ENCODE results near the gene MCOLN1. TPM values are rescaled to one million over a fixed set of nuclear protein-coding genes. Genes with fewer than 3 reads are reported as not detected.

The MCOLN1 gene
- total and polyA plus RNA-seq, 9 of the 15 experiments (the other 6 are each of a cell fraction or from before 2014, with no cell fraction given), result 0.25 to 15.4 (median 7.1) TPM

- peak overlapping the region; percentile 79; the same call in 2 of the 3 replicates for H3K27ac ChIP-seq (ENCODE audit: extremely low read depth, low read depth, low read length)
- peaks cover 18 to 52% of the 10 kb centered on the region in 2 experiments; a peak in 4 of 5 replicates for H3K4me1 ChIP-seq (replicated peaks in 1 of 2; ENCODE audit: control insufficient read depth in 2 of 2, insufficient read depth in 2 of 2, low read length in 2 of 2)
- H3K79me2 ChIP-seq (ENCODE audit: control insufficient read depth, insufficient read depth, low read length), result no peaks in the 10 kb centered on the region
- in situ Hi-C loops (cut with MboI) (no loop called here), intact Hi-C loops (cut with micrococcal nuclease) (no loop called here)
- DNase-seq (ENCODE audit: extremely low read depth in 1 of 4, low spot score in 3 of 4), result no peak
- peak overlapping the region; percentile 51; the same call in 1 of the 2 replicates for H3K4me3 ChIP-seq
- H4K20me1 ChIP-seq (replicated peaks; ENCODE audit: control insufficient read depth, insufficient read depth, low read length), result no peaks in the 10 kb centered on the region
- ATAC-seq, result no peak
- BruUV-seq (replicated peaks), result no TSS peak
- no peaks in the 10 kb centered on the region for H3K27me3 ChIP-seq (ENCODE audit: control insufficient read depth in 2 of 2, insufficient read depth in 2 of 2, low read length in 2 of 2)
- 53% methylated on average over 15 of the region's 19 CpGs for WGBS (ENCODE audit: insufficient coverage, low coverage, missing lambda C conversion rate)
- no peaks in the 10 kb centered on the region for H3K9me1 ChIP-seq (ENCODE audit: control insufficient read depth, insufficient read depth, low read length)
- ChIA-PET CTCF (ENCODE audit: low intra/inter-chr PET ratio) (no interaction called here), POLR2A (interaction anchor here (1.6 kb wide), 1 partner anchor 8 kb away, joined by 4 read pairs; a partner anchor contains a TSS)
- FAIRE-seq, result no peak
- peak overlapping the region; percentile 90 for H3K4me2 ChIP-seq (ENCODE audit: insufficient read depth, low read length)
- H3K36me3 ChIP-seq (ENCODE audit: control insufficient read depth, insufficient read depth, low read length), result no peaks in the 10 kb centered on the region
- H3K9ac ChIP-seq (ENCODE audit: insufficient read depth in 1 of 2, low read depth in 2 of 2, low read length in 2 of 2), result peak overlapping the region; percentile 66 to 80; a peak in 3 of 4 replicates
- no peaks in the 10 kb centered on the region for H3K9me3 ChIP-seq (replicated peaks; ENCODE audit: control insufficient read depth, insufficient read depth, low read depth, low read length)
- TF ChIP-seq MECOM (CRISPR knock-in tag; IDR thresholded peaks at IDR 0.05) (no peak), CLOCK (CRISPR knock-in tag; IDR thresholded peaks at IDR 0.05; ENCODE audit: borderline replicate concordance) (no peak)
- H2AFZ ChIP-seq (ENCODE audit: low read depth, low read length), result peak overlapping the region; percentile 97
Observed at GRCh38 chr19:7505288-7505681, 17.1 kb upstream of the MCOLN1 start.

Measured in K562 (cell line).